GM08714 (cell line): Measurements from ENCODE around the gene CLCA2.

Experiments used
- H3K4me3 ChIP-seq: fragments of 200-500 bp; sonication (Bioruptor generic); 2 replicates; pipeline ENCODE4 v1.5.1; 2014; ENCODE audit warnings: mild to moderate bottlenecking, low read length, inconsistent platforms
- ZNF274 ChIP-seq: IDR thresholded peaks from 2 replicates; pipeline ENCODE4 v1.6.1; 2012; ENCODE audit warnings: mild to moderate bottlenecking, low read depth, low read length

The CLCA2 gene

GRCh38 chr1:86423873-86424272, at the start of gene CLCA2:
CLCA2 (plus strand) TSS chr1:86424171; CDS start chr1:86424248, 77 bp downstream.
- no peak within 1 kb of the TSS for H3K4me3 ChIP-seq

GRCh38 chr1:86375688-86376087, 48.3 kb upstream of the CLCA2 start:
- no peak for TF ChIP-seq ZNF274
- no peak overlapping the region for H3K4me3 ChIP-seq

More at GRCh38 chr1:86423873-86424272, at the start of gene CLCA2:
- TF ChIP-seq ZNF274, result no peak

- no peak for TF ChIP-seq ZNF274
- H3K4me3 ChIP-seq, result no peak overlapping the region
Observed at GRCh38 chr1:86377341-86377740, 46.6 kb upstream of the CLCA2 start.

- no peak for TF ChIP-seq ZNF274
- no peak overlapping the region for H3K4me3 ChIP-seq
Observed at GRCh38 chr1:86378813-86379212, 45.2 kb upstream of the CLCA2 start.

GRCh38 chr1:86380257-86380861, 43.6 kb upstream of the CLCA2 start:
- TF ChIP-seq ZNF274, result no peak

GRCh38 chr1:86381223-86381622, 42.7 kb upstream of the CLCA2 start:
- TF ChIP-seq ZNF274, result no peak

More at GRCh38 chr1:86380257-86380861, 43.6 kb upstream of the CLCA2 start:
- H3K4me3 ChIP-seq, result no peak overlapping the region

GRCh38 chr1:86382878-86383277, 41.1 kb upstream of the CLCA2 start:
- no peak overlapping the region; the same call in 1 of the 2 replicates for H3K4me3 ChIP-seq
- no peak for TF ChIP-seq ZNF274

More at GRCh38 chr1:86381223-86381622, 42.7 kb upstream of the CLCA2 start:
- H3K4me3 ChIP-seq, result no peak overlapping the region

- no peak overlapping the region for H3K4me3 ChIP-seq
Observed at GRCh38 chr1:86387916-86388627, 35.9 kb upstream of the CLCA2 start.

GRCh38 chr1:86388777-86389176, 35.2 kb upstream of the CLCA2 start:
- no peak overlapping the region for H3K4me3 ChIP-seq
- TF ChIP-seq ZNF274, result no peak

More at GRCh38 chr1:86387916-86388627, 35.9 kb upstream of the CLCA2 start:
- TF ChIP-seq ZNF274, result no peak

- no peak overlapping the region for H3K4me3 ChIP-seq
- no peak for TF ChIP-seq ZNF274
Observed at GRCh38 chr1:86389307-86389706, 34.7 kb upstream of the CLCA2 start.

GRCh38 chr1:86394416-86394815, 29.6 kb upstream of the CLCA2 start:
- TF ChIP-seq ZNF274, result no peak
- H3K4me3 ChIP-seq, result no peak overlapping the region

- H3K4me3 ChIP-seq, result peak within 1 kb of the TSS; percentile 65
Observed at GRCh38 chr1:86395751-86396497, 28.0 kb upstream of the CLCA2 start, which contains the start of gene ODF2L. ODF2L (minus strand) TSS chr1:86396323; CDS start chr1:86387027, 9,296 bp downstream.

GRCh38 chr1:86396498-86396890, 27.5 kb upstream of the CLCA2 start:
- TF ChIP-seq ZNF274, result no peak
- peak overlapping the region; percentile 65 for H3K4me3 ChIP-seq

More at GRCh38 chr1:86395751-86396497, 28.0 kb upstream of the CLCA2 start, which contains the start of gene ODF2L:
- TF ChIP-seq ZNF274, result no peak

GRCh38 chr1:86409416-86410021, 14.5 kb upstream of the CLCA2 start:
- no peak overlapping the region for H3K4me3 ChIP-seq
- no peak for TF ChIP-seq ZNF274
